Ascending aorta (tissue), 2 donors: Measurements from ENCODE around the gene FGF12. TPM values are rescaled to one million over a fixed set of nuclear protein-coding genes. Genes with fewer than 3 reads are reported as not detected.

ENCODE experiments used
- DNase-seq, 2 donors: peaks; one replicate each; pipeline ENCODE4 v3.0.0-alpha.2; 2019; ENCODE audit warnings: low spot score in 2 of 2
- H3K27ac ChIP-seq, 2 donors: fragments of 200-600 bp; sonication (generic); one replicate each; pipeline ENCODE4 v1.5.1; 2016 to 2017; ENCODE audit warnings: mild to moderate bottlenecking in 1 of 2
- H3K27me3 ChIP-seq: fragments of 200-600 bp; sonication (generic); one replicate; pipeline ENCODE4 v1.5.1; 2017
- H3K36me3 ChIP-seq, 2 donors: fragments of 200-600 bp; sonication (generic); one replicate each; pipeline ENCODE4 v1.5.1; 2016
- H3K4me1 ChIP-seq, 2 donors: fragments of 200-600 bp; sonication (generic); one replicate each; pipeline ENCODE4 v1.5.1; 2016 to 2017; ENCODE audit warnings: mild to moderate bottlenecking in 1 of 2
- H3K4me3 ChIP-seq, 2 donors: fragments of 200-600 bp; sonication (generic); one replicate each; pipeline ENCODE4 v1.5.1; 2016 to 2017; ENCODE audit warnings: mild to moderate bottlenecking in 1 of 2
- H3K9me3 ChIP-seq, 2 donors: fragments of 200-600 bp; sonication (generic); one replicate each; pipeline ENCODE4 v1.5.1; 2016
- CTCF ChIP-seq, 3 experiments: fragments of 200-600 bp in 2 of 3; fragments of 450-650 bp in 1 of 3; sonication (generic) in 2 of 3; IDR thresholded peaks; one replicate each; pipeline ENCODE4 v1.5.1; 2016 to 2019; ENCODE audit warnings: antibody characterized with exemption in 3 of 3, mild to moderate bottlenecking in 1 of 3, moderate library complexity in 1 of 3
- intact Hi-C: fragments of 100-400 bp; cut with DNase I; formaldehyde crosslinking; loops from one replicate; pipeline ENCODE4 v1.15.1; 2023
- total RNA-seq: library from RNA; depleted of rRNA; stranded (reverse); fragments of >200 nt; gene quantifications from one replicate; pipeline ENCODE4 v1.1.0, GENCODE V29; 2016

FGF12 gene
- total RNA-seq, 1 donor from 2014 or later, result 0.43 TPM

GRCh38 chr3:192409838-192410683 lies 317.3 kb downstream of the FGF12 start:
- Histone ChIP-seq H3K36me3 (no peaks in the 10 kb centered on the region), H3K9me3 (no peaks in the 10 kb centered on the region), H3K4me1 (no peaks in the 10 kb centered on the region), H3K4me3 (peak overlapping the region; percentile 57 to 63), H3K27me3 (no peaks in the 10 kb centered on the region), H3K27ac (no peak overlapping the region)
- intact Hi-C loops, result no loop called here
- no peak for DNase-seq
- no peak for TF ChIP-seq CTCF (IDR thresholded peaks at IDR 0.05)

GRCh38 chr3:192409201-192409837 lies 318.0 kb downstream of the FGF12 start:
- Histone ChIP-seq H3K27me3 (no peaks in the 10 kb centered on the region), H3K27ac (no peak overlapping the region), H3K4me1 (no peaks in the 10 kb centered on the region), H3K9me3 (no peaks in the 10 kb centered on the region), H3K36me3 (no peaks in the 10 kb centered on the region), H3K4me3 (peak overlapping the region; percentile 57 to 63)
- intact Hi-C loops, result no loop called here
- no peak for TF ChIP-seq CTCF (IDR thresholded peaks at IDR 0.05)
- no peak for DNase-seq

GRCh38 chr3:192408647-192409200 lies 318.6 kb downstream of the FGF12 start:
- DNase-seq, result no peak
- Histone ChIP-seq H3K4me3 (peak overlapping the region; percentile 57 to 63), H3K9me3 (no peaks in the 10 kb centered on the region), H3K4me1 (no peaks in the 10 kb centered on the region), H3K36me3 (no peaks in the 10 kb centered on the region), H3K27ac (no peak overlapping the region), H3K27me3 (no peaks in the 10 kb centered on the region)
- TF ChIP-seq CTCF (IDR thresholded peaks at IDR 0.05), result no peak
- intact Hi-C loops, result no loop called here

GRCh38 chr3:192408007-192408646 lies 319.2 kb downstream of the FGF12 start:
- H3K27ac ChIP-seq, result no peak overlapping the region
- intact Hi-C loops, result no loop called here
- no peaks in the 10 kb centered on the region for H3K27me3 ChIP-seq
- TF ChIP-seq CTCF (IDR thresholded peaks at IDR 0.05), result no peak
- H3K4me3 ChIP-seq, result peak overlapping the region; percentile 57 to 63
- no peak for DNase-seq
- H3K4me1 ChIP-seq, result no peaks in the 10 kb centered on the region
- no peaks in the 10 kb centered on the region for H3K36me3 ChIP-seq
- H3K9me3 ChIP-seq, result no peaks in the 10 kb centered on the region

GRCh38 chr3:192399767-192400166 lies 327.6 kb downstream of the FGF12 start:
- no peak for TF ChIP-seq CTCF (IDR thresholded peaks at IDR 0.05)
- intact Hi-C loops, result no loop called here

More at GRCh38 chr3:192399767-192400166, 327.6 kb downstream of the FGF12 start:
- H3K36me3 ChIP-seq, result no peaks in the 10 kb centered on the region
- DNase-seq, result no peak
- H3K27me3 ChIP-seq, result no peaks in the 10 kb centered on the region
- H3K27ac ChIP-seq, result no peak overlapping the region
- H3K9me3 ChIP-seq, result no peaks in the 10 kb centered on the region
- H3K4me3 ChIP-seq, result no peak overlapping the region
- H3K4me1 ChIP-seq, result no peaks in the 10 kb centered on the region
